Astrocyte of the spinal cord (primary cell): ENCODE results near the gene B3GNT2.

Experiments
- DNase-seq: peaks from one replicate; pipeline ENCODE4 v3.0.0; 2011; ENCODE audit warnings: low read depth, low spot score
- H3K4me3 ChIP-seq: 2 replicates; pipeline ENCODE4 v1.5.1; 2011; ENCODE audit warnings: low read depth, mild to moderate bottlenecking, low read length, moderate library complexity
- in situ Hi-C: cut with HindIII; loops from 2 replicates; pipeline ENCODE4 v1.10.0; 2017; ENCODE audit warnings: low sequenced_read_pairs
- TF ChIP-seq, protein P1 (sequence below): IDR thresholded peaks from 2 replicates; pipeline ENCODE4 v1.5.1; 2012; ENCODE audit warnings: low read depth, mild to moderate bottlenecking, low read length, inconsistent platforms

The B3GNT2 gene

DNA sequence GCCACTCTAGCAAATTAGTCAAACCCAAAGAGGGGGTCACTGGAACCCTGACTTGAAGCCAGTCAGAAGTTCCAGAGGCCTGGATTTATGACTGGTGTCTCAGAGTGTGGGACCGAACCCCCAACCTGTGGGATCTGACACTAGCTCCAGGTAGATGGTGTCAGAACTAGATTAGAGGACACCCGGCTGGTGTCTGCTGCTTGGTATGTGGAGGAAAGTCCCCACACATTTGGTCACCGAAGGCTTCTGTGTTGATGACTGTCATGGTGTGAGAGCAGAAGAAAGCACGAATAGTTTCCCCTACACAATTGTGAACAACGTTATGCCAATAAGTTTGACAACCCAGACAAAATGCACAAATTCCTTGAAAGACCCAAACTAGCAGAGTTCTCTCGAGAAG, 48.1 kb downstream of the B3GNT2 start:
- no peak for DNase-seq
- in situ Hi-C loops: no loop called here
- H3K4me3 ChIP-seq: no peak overlapping the region
- TF ChIP-seq, protein P1, sequence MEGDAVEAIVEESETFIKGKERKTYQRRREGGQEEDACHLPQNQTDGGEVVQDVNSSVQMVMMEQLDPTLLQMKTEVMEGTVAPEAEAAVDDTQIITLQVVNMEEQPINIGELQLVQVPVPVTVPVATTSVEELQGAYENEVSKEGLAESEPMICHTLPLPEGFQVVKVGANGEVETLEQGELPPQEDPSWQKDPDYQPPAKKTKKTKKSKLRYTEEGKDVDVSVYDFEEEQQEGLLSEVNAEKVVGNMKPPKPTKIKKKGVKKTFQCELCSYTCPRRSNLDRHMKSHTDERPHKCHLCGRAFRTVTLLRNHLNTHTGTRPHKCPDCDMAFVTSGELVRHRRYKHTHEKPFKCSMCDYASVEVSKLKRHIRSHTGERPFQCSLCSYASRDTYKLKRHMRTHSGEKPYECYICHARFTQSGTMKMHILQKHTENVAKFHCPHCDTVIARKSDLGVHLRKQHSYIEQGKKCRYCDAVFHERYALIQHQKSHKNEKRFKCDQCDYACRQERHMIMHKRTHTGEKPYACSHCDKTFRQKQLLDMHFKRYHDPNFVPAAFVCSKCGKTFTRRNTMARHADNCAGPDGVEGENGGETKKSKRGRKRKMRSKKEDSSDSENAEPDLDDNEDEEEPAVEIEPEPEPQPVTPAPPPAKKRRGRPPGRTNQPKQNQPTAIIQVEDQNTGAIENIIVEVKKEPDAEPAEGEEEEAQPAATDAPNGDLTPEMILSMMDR: no peak

DNA sequence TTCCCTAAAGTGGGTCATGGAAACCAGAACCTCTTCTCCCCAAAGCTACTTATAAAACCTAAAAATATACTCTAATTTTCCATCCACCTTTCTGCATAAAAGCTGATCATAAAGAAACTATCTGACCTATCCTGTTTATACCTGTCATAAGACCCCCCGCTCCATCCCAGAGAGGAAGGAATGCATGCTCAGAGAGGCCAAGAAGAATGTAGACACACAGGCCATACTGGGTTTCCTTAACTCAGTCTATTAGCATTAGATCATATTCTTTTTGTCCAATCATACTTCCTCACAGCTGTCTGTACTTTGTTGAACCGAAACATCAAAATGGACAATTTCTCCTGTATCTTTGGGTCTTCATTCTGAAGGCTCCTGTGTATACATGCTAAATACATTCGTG, 52.3 kb downstream of the B3GNT2 start:
- in situ Hi-C loops: no loop called here
- no peak overlapping the region for H3K4me3 ChIP-seq
- TF ChIP-seq, protein P1: no peak
- DNase-seq: no peak

DNA sequence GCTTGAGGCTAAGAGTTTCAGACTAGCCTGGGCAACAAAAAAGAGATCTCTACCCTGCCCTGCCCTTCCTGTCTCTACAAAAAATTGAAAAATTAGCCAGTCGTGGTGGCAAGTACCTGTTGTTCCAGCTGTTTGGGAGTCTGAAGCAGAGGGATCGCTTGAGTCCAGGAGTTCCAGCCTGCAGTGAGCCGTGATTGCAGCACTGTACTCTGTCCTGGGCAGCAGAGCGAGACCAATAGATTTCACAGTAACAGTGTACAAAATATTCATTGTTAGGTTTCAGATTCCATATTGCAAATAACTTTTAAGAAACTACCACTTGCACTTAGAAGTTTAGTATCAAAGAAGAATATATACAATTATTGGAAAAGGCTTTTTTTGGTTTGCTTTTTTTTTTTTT, 54.3 kb downstream of the B3GNT2 start:
- H3K4me3 ChIP-seq: no peak overlapping the region
- DNase-seq: no peak
- in situ Hi-C loops: no loop called here
- TF ChIP-seq, protein P1: no peak

DNA sequence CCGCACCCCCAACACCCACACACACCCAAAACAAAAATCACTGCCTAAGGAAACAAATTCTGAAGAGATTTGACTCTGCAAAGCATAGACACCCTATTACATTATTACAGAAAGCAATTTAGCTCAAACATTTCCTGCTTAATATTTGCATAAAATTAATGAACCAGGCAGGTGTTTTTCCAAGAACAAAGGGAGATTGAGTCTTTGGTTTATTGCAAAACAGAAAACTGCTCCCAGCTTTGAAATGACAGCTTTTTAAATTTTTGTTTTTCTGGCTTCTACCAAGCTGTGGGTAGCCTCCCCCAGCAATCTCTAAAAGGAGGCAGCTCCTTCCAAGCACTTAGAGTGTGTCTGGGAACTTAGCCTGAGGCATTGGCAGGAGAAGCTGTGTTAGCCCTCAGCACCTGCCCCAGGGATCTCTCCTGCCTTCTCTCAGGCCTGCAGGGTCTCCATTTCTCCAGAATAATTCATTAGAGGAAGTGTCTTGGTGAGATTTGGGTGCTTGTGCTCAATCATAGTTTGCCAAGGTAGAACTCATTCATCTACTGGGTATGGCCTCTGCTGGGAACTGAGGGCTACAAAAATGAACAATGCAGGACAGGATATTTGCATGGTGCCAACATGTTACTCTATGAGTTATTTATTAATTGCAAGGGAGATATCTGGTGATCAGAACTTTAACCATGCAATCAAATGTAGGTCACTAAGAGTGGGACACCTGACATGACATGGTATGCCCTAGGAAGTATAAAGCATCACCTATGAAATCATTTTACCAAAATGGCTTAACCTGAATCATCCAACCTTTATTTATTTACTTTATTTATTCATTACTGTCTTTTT, 58.7 kb downstream of the B3GNT2 start:
- TF ChIP-seq, protein P1: no peak
- no peak overlapping the region for H3K4me3 ChIP-seq
- DNase-seq: no peak
- in situ Hi-C loops: no loop called here

DNA sequence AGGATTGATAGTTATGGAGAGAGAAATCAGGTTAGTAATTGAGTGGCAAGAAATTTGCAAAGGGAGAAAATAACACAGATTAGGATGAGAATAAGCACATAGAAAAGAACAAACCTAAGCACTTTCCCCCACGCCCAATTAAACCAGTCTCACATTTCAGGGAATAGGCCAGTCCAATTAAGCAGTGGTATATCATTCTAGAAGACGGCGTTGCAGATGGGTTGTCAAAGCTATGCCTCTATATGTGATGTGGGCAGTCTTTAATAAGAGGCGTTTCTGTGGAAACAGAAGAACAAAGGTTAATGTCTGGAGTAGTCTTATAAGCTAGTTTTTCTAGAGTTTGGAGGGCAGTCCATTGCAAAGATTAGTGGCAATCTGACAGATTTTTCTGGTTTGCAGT, 61.6 kb downstream of the B3GNT2 start:
- in situ Hi-C loops: no loop called here
- TF ChIP-seq, protein P1: no peak
- H3K4me3 ChIP-seq: no peak overlapping the region
- no peak for DNase-seq

DNA sequence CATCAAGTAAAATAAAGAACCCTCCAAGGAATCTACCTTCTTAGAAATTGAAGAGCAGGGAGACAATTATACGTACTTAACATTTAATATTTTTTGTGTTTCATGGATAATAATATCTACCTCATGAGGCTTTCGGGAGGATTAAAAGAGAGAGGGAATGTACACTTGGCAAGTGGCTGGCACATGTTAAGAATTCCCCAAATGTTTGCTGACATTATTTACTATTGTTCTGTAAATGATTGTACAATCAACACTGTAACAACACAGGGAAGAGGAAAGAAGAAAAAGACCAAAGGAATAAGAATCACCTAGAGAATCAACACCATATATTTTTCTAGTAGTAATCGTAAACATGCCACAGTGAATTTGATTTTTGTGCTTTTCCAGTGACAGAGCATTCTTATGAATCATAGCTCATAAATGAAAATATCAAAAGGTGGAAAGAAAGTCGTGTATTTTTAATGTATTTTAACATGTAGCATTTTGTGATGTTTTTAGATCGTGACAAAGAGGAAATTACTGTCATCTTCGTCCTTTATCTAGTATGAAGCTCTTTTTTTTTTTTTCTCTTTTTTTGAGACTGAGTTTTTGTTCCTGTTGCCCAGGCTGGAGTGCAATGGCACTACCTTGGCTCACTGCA, 67.3 kb downstream of the B3GNT2 start:
- in situ Hi-C loops: no loop called here
- H3K4me3 ChIP-seq: no peak overlapping the region
- TF ChIP-seq, protein P1: no peak
- no peak for DNase-seq
